HepG2 (cell line): ENCODE measurements around the gene CD300LG. TPM values are rescaled to one million over a fixed set of nuclear protein-coding genes. Genes with fewer than 3 reads are reported as not detected.

Experiments used
- ATAC-seq: fragments of 200-7000 bp; cut with Tn5 transposase; 3 replicates; pipeline ENCODE4 v1.9.1; 2020; ENCODE audit warnings: mild to moderate bottlenecking, moderate library complexity
- BruUV-seq: library from RNA; stranded (reverse); fragments of 400-500 nt; replicated peaks from 2 replicates; lab custom pipeline; 2021; lab: Mats Ljungman, UMichigan
- CTCF ChIA-PET: fragments of 300-600 bp; formaldehyde crosslinking; extraction: SDS; loops from one replicate; lab custom pipeline; 2021; ENCODE audit warnings: low total read pairs, inconsistent platforms, low intra/inter-chr PET ratio; lab: Yijun Ruan, JAX
- POLR2A ChIA-PET: fragments of 350-600 bp; sonication (Branson Sonifier 250); formaldehyde crosslinking; loops from one replicate; lab custom pipeline; 2020; ENCODE audit warnings: antibody characterized with exemption, inconsistent platforms; lab: Yijun Ruan, JAX
- DNase-seq: peaks from one replicate; pipeline ENCODE4 v3.0.0-alpha.2; 2015; ENCODE audit warnings: low spot score
- FAIRE-seq: peaks from 3 replicates; lab custom pipeline; 2011; peaks lifted over from hg19 to GRCh38; lab: Jason Lieb, UNC
- H2AFZ ChIP-seq: one replicate; pipeline ENCODE4 v1.6.1; 2011; ENCODE audit warnings: low read length, inconsistent platforms
- H3K27ac ChIP-seq: fragments of 300-600 bp; 3 replicates; pipeline ENCODE4 v1.8.0; 2011; ENCODE audit warnings: mixed run types, mild to moderate bottlenecking, mixed read lengths, low read length, inconsistent platforms; ENCODE audit not compliant: insufficient read depth; ENCODE audit errors: extremely low read length
- H3K27me3 ChIP-seq, 2 experiments: fragments of 200-600 bp in 1 of 2; 2 replicates in 1 of 2; 3 replicates in 1 of 2; pipeline versions ENCODE4 v1.6.0 to v1.8.0; 2011; ENCODE audit warnings: low read length in 2 of 2, mild to moderate bottlenecking in 2 of 2, moderate library complexity in 2 of 2, inconsistent platforms in 1 of 2; ENCODE audit not compliant: insufficient read depth in 2 of 2, control insufficient read depth in 1 of 2
- H3K36me3 ChIP-seq, 2 experiments: fragments of 200-600 bp in 1 of 2; replicated peaks in 1 of 2; 2 replicates in 1 of 2; 3 replicates in 1 of 2; pipeline versions ENCODE4 v1.5.1 to v1.8.0; 2011; ENCODE audit warnings: low read length in 2 of 2, inconsistent platforms in 1 of 2; ENCODE audit not compliant: insufficient read depth in 2 of 2, control insufficient read depth in 1 of 2
- H3K4me1 ChIP-seq: 2 replicates; pipeline ENCODE4 v1.5.1; 2012; ENCODE audit warnings: low read length, inconsistent platforms; ENCODE audit not compliant: insufficient read depth
- H3K4me2 ChIP-seq: 2 replicates; pipeline ENCODE4 v1.6.0; 2011; ENCODE audit warnings: low read depth, low read length, inconsistent platforms
- H3K4me3 ChIP-seq, 3 experiments: fragments of 200-600 bp in 1 of 3; sonication (generic), shearing (Covaris generic) in 1 of 3; replicated peaks in 1 of 3; 2 replicates each; pipeline ENCODE4 v1.5.1; 2011 to 2016; ENCODE audit warnings: low read length in 3 of 3, inconsistent platforms in 2 of 3, low read depth in 2 of 3, mild to moderate bottlenecking in 2 of 3, control low read depth in 1 of 3, mixed read lengths in 1 of 3; ENCODE audit not compliant: insufficient read depth in 1 of 3
- H3K79me2 ChIP-seq: one replicate; pipeline ENCODE4 v1.6.1; 2011; ENCODE audit warnings: low read length, inconsistent platforms; ENCODE audit not compliant: insufficient read depth
- H3K9ac ChIP-seq: 2 replicates; pipeline ENCODE4 v1.6.0; 2011; ENCODE audit warnings: mild to moderate bottlenecking, low read depth, low read length, inconsistent platforms; ENCODE audit not compliant: insufficient read depth
- H3K9me3 ChIP-seq: 2 replicates; pipeline ENCODE4 v1.5.1; 2012; ENCODE audit warnings: mild to moderate bottlenecking, low read length
- H4K20me1 ChIP-seq: 2 replicates; pipeline ENCODE4 v1.6.0; 2011; ENCODE audit warnings: inconsistent platforms, mild to moderate bottlenecking, low read length, moderate library complexity; ENCODE audit not compliant: insufficient read depth
- ETV5 ChIP-seq: IDR thresholded peaks from 2 replicates; pipeline ENCODE4 v1.6.1; 2018; ENCODE audit warnings: missing biosample characterization, missing genetic modification reagents, inconsistent platforms, borderline replicate concordance
- ONECUT2 ChIP-seq: sonication (generic); formaldehyde crosslinking; IDR thresholded peaks from 2 replicates; pipeline ENCODE4 v1.4.0; 2020; ENCODE audit warnings: missing genetic modification reagents
- PAX8 ChIP-seq: sonication (generic); formaldehyde crosslinking; IDR thresholded peaks from 2 replicates; pipeline ENCODE4 v1.8.0; 2022; ENCODE audit warnings: mild to moderate bottlenecking, missing genetic modification reagents, borderline replicate concordance
- SMAD3 ChIP-seq: sonication (generic); formaldehyde crosslinking; IDR thresholded peaks from 2 replicates; pipeline ENCODE4 v1.4.0; 2020; ENCODE audit warnings: missing genetic modification reagents
- ZNF292 ChIP-seq: sonication (generic); formaldehyde crosslinking; IDR thresholded peaks from 2 replicates; pipeline ENCODE4 v1.8.1; 2022; ENCODE audit warnings: mild to moderate bottlenecking, low read depth, missing genetic modification reagents, borderline replicate concordance
- ZNF7 ChIP-seq: IDR thresholded peaks from 2 replicates; pipeline ENCODE4 v1.6.1; 2016; ENCODE audit warnings: missing biosample characterization, missing genetic modification reagents
- WGBS: methylation state at CpG from one replicate; pipeline ENCODE4 v1.1.6; 2017; ENCODE audit warnings: low lambda C conversion rate; 5-methylcytosine and 5-hydroxymethylcytosine counted together
- in situ Hi-C: cut with HindIII; loops from 2 replicates; pipeline ENCODE4 v1.10.0; 2017; ENCODE audit warnings: low pct_unique_long_range_greater_than_20kb; ENCODE audit not compliant: extremely low pct_ligation_motif_present
- intact Hi-C: fragments of 100-400 bp; cut with micrococcal nuclease; formaldehyde crosslinking; loops from one replicate; pipeline ENCODE4 v1.10.0; 2022; ENCODE audit not compliant: unreplicated experiment
- polyA plus RNA-seq, 8 experiments: library from polyadenylated mRNA; depleted of rRNA in 3 of 8; stranded (reverse) in 7 of 8; unstranded in 1 of 8; fragments of >200 nt; fragmentation: Illumina TruSeq in 4 of 8; extraction: Trizol in 4 of 8; gene quantifications; 2 replicates each; pipeline versions ENCODE4 v1.2.1 to v1.2.3, GENCODE V29; 2011 to 2016; ENCODE audit warnings: low read depth in 4 of 8, missing spikeins in 1 of 8, mixed read lengths in 1 of 8; ENCODE audit not compliant: insufficient read depth in 1 of 8
- total RNA-seq, 5 experiments: library from RNA; depleted of rRNA; stranded (reverse); fragments of >200 nt; fragmentation: Illumina TruSeq; extraction: Trizol; gene quantifications; 2 replicates each; pipeline ENCODE4 v1.2.3, GENCODE V29; 2016; ENCODE audit warnings: low read depth in 1 of 5
- TF ChIP-seq, protein P1 (sequence below): sonication (generic); formaldehyde crosslinking; IDR thresholded peaks from 2 replicates; pipeline ENCODE4 v1.5.0; 2020; ENCODE audit warnings: missing genetic modification reagents

Gene CD300LG
- total and polyA plus RNA-seq, 2 of the 13 experiments (the other 11 are each of a cell fraction or from before 2014, with no cell fraction given) = not detected

- H3K36me3 ChIP-seq = no peaks in the 10 kb centered on the region
- WGBS = 0% methylated on average over 1 of the region's 1 CpG
- no peak overlapping the region for H2AFZ ChIP-seq
- no peaks in the 10 kb centered on the region for H3K79me2 ChIP-seq
- H3K27ac ChIP-seq = no peak overlapping the region
- POLR2A ChIA-PET = no interaction called here
- no peaks in the 10 kb centered on the region for H4K20me1 ChIP-seq
- peaks cover 17% of the 10 kb centered on the region for H3K4me1 ChIP-seq
- no peak overlapping the region for H3K4me2 ChIP-seq
- intact Hi-C loops = no loop called here
- CTCF ChIA-PET = no interaction called here
- H3K4me3 ChIP-seq = no peak overlapping the region
- in situ Hi-C loops = no loop called here
- TF ChIP-seq PAX8 (CRISPR knock-in tag) (no peak), ZNF7 (CRISPR knock-in tag) (peak; percentile 79), ZNF292 (peak; percentile 30; the same call in 1 of the 2 replicates)
- DNase-seq (no peak), FAIRE-seq (peak; percentile 36), ATAC-seq (peak; percentile 82)
- BruUV-seq = no TSS peak
- H3K27me3 ChIP-seq = peaks cover 0 to 1% of the 10 kb centered on the region in 2 experiments; a peak in 1 of 5 replicates
- no peak overlapping the region for H3K9ac ChIP-seq
- H3K9me3 ChIP-seq = no peaks in the 10 kb centered on the region
Observed at GRCh38 chr17:43890240-43890639, 43.3 kb downstream of the CD300LG start.

DNA sequence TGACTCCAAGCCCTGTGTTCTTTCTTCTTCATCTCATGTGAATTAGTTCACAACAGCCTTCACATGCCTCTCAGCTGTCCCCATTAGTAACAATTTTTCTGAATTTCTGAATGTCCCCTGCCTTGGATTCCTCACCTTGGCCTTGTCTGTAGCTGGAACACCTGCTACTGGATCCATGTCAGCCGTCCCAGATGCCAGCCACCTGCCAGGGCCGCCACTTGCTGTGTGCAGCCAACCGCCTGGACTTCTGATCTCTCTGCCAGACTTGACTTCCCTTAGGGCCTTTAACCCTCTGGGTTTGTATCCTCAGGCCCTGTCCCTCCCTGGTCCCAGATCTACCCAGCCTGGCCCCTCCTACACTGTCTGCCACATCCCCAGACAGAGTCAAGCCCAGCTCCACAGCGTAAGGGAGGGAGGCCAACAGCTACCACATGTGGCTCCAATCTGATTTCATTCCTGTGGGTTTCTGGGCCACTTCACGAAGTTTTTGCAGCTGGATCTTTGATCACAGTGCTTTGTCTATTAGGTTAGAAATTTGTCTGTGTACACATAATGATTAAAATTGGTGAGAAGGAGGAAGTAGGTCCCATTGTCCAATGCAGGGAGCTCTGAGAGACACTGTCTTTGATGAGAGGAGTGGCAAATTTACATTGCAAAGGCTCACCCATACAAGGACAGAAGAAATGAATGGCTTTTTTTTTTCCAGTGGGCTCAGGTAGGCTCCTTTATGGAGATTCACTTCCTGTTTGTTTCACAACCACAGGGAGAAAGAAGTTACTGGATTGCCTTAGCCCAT is 45.1 kb downstream of the CD300LG start:
- H4K20me1 ChIP-seq = no peaks in the 10 kb centered on the region
- POLR2A ChIA-PET = no interaction called here
- H3K4me2 ChIP-seq = no peak overlapping the region
- CTCF ChIA-PET = no interaction called here
- no peaks in the 10 kb centered on the region for H3K36me3 ChIP-seq
- intact Hi-C loops (no loop called here), in situ Hi-C loops (no loop called here)
- no peak; the same call in 2 of the 3 replicates for ATAC-seq
- H3K27ac ChIP-seq = no peak overlapping the region
- no TSS peak for BruUV-seq
- peaks cover 17% of the 10 kb centered on the region for H3K4me1 ChIP-seq
- no peak overlapping the region for H2AFZ ChIP-seq
- peaks cover 1 to 12% of the 10 kb centered on the region in 2 experiments; a peak in 3 of 5 replicates for H3K27me3 ChIP-seq
- DNase-seq = no peak
- no peaks in the 10 kb centered on the region for H3K79me2 ChIP-seq
- TF ChIP-seq ONECUT2 (CRISPR knock-in tag) = no peak
- TF ChIP-seq, protein P1, sequence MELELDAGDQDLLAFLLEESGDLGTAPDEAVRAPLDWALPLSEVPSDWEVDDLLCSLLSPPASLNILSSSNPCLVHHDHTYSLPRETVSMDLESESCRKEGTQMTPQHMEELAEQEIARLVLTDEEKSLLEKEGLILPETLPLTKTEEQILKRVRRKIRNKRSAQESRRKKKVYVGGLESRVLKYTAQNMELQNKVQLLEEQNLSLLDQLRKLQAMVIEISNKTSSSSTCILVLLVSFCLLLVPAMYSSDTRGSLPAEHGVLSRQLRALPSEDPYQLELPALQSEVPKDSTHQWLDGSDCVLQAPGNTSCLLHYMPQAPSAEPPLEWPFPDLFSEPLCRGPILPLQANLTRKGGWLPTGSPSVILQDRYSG = no peak
- TF ChIP-seq ETV5 (CRISPR knock-in tag) = no peak
- TF ChIP-seq SMAD3 = no peak
- no peak overlapping the region for H3K4me3 ChIP-seq
- 55% methylated on average over 5 of the region's 5 CpGs for WGBS
- no peak for FAIRE-seq
- H3K9ac ChIP-seq = no peak overlapping the region
- H3K9me3 ChIP-seq = no peaks in the 10 kb centered on the region
